H4 (cell line): Measurements from ENCODE around the gene TMEM191B. TPM values are rescaled to one million over a fixed set of nuclear protein-coding genes. Genes with fewer than 3 reads are reported as not detected.
"Not testable (repeated sequence)": the region's sequence is repeated elsewhere in the genome, so short reads cannot be mapped to it uniquely, and the experiment has no call there.

Experiments
- DNase-seq: peaks from one replicate; pipeline ENCODE4 v3.0.0-alpha.2; 2015; ENCODE audit warnings: low spot score
- total RNA-seq: library from RNA; depleted of rRNA; stranded (reverse); fragments of >200 nt; shearing (Covaris generic); gene quantifications from 2 replicates; pipeline ENCODE4 v1.2.3, GENCODE V29; 2014; rRNA removed

TMEM191B gene
- total RNA-seq, 1 experiment from 2014 or later = not detected

- DNase-seq = not testable (repeated sequence)
Observed at GRCh38 chr22:18558516-18558915, 30.9 kb downstream of the TMEM191B start.

- DNase-seq = not testable (repeated sequence)
Observed at GRCh38 chr22:18558939-18559338, 31.3 kb downstream of the TMEM191B start.

- DNase-seq = not testable (repeated sequence)
Observed at GRCh38 chr22:18560099-18560974, 32.7 kb downstream of the TMEM191B start.

- not testable (repeated sequence) for DNase-seq
Observed at GRCh38 chr22:18570509-18571246, 43.1 kb downstream of the TMEM191B start.

GRCh38 chr22:18573483-18574164 lies 46.0 kb downstream of the TMEM191B start:
- DNase-seq = not testable (repeated sequence)

- not testable (repeated sequence) for DNase-seq
Observed at GRCh38 chr22:18574555-18574954, 47.0 kb downstream of the TMEM191B start.

GRCh38 chr22:18575686-18576085 lies 48.1 kb downstream of the TMEM191B start:
- DNase-seq = not testable (repeated sequence)

GRCh38 chr22:18577090-18577818 lies 49.7 kb downstream of the TMEM191B start:
- DNase-seq = not testable (repeated sequence)

- not testable (repeated sequence) for DNase-seq
Observed at GRCh38 chr22:18577847-18578246, 50.2 kb downstream of the TMEM191B start.

Other genes starting within 250 kb of the TMEM191B start
- not detected in 2 replicates for gene GGTLC3, start 9.6 kb upstream of the TMEM191B start, total RNA-seq
- 0.23 and 0.35 TPM in 2 replicates for gene RIMBP3, start 84.1 kb downstream of the TMEM191B start, total RNA-seq